RCC 7860 (cell line): Measurements from ENCODE around the gene GLA.

Experiments used
- DNase-seq: peaks from one replicate; pipeline ENCODE4 v3.0.0-alpha.2; 2015; ENCODE audit warnings: low spot score
- FAIRE-seq: peaks from 2 replicates; lab custom pipeline; 2012; peaks lifted over from hg19 to GRCh38; lab: Jason Lieb, UNC

GLA gene

GRCh38 chrX:101359966-101360365 is 47.8 kb downstream of the GLA start:
- FAIRE-seq (no peak), DNase-seq (no peak)

GRCh38 chrX:101357166-101357795 is 50.4 kb downstream of the GLA start:
- FAIRE-seq (peak; percentile 27), DNase-seq (no peak)

DNA sequence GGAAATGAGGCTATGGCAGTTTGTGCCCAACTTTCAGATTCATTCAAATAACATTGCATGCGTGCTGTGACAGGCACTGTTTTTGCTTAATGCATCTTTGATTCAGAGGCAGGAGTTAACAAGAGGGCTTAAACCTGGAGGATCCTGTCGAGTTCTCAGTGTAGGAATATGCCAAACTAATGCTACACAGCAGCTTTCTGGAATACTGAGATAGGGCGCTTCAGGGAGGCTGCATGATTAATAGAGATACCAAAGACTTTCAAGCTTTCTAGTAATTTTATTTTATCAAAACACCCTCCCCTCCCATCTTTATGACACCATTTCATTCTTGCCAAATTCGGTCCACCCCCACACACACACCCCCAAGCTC is 58.5 kb downstream of the GLA start:
- FAIRE-seq (no peak), DNase-seq (no peak)

GRCh38 chrX:101348452-101349192 is 59.1 kb downstream of the GLA start, which contains the start of gene TIMM8A:
TSS of gene TIMM8A (minus strand) at chrX:101348742. CDS start at chrX:101348664, 78 bp downstream.
- FAIRE-seq = no peak
- DNase-seq = peak; percentile 47

GRCh38 chrX:101347859-101348451 is 59.8 kb downstream of the GLA start:
- FAIRE-seq = no peak

More at GRCh38 chrX:101347859-101348451, 59.8 kb downstream of the GLA start:
- DNase-seq = no peak
